ENCODE data around the gene GABARAP.
A peak's percentile ranks its signal among the peaks of the same experiment; 100 is the strongest.

The GABARAP gene

GRCh38 chr17:7205561-7205960, 36.7 kb downstream of the GABARAP start:
- no peak for DNase-seq

GRCh38 chr17:7204828-7205461, 37.3 kb downstream of the GABARAP start:
- peak; percentile 52 to 67 for DNase-seq

GRCh38 chr17:7204336-7204735, 37.9 kb downstream of the GABARAP start:
- no peak for DNase-seq

GRCh38 chr17:7203391-7203790, 38.9 kb downstream of the GABARAP start:
- no peak for DNase-seq

GRCh38 chr17:7196651-7197401, 45.4 kb downstream of the GABARAP start:
- no peak for DNase-seq

GRCh38 chr17:7195971-7196370, 46.3 kb downstream of the GABARAP start:
- no peak for DNase-seq

- no peak for DNase-seq
These were observed 49.8 kb downstream of the GABARAP start for GRCh38 chr17:7192271-7192937.

GRCh38 chr17:7191571-7192270, 50.5 kb downstream of the GABARAP start:
- DNase-seq = peak; percentile 13 to 16

GRCh38 chr17:7191069-7191468, 51.2 kb downstream of the GABARAP start:
- no peak for DNase-seq

- DNase-seq = no peak
These were observed 51.9 kb downstream of the GABARAP start for GRCh38 chr17:7190276-7190917.
